GM12875 (cell line): ENCODE measurements around the gene SASH1.

Source experiments
- H3K4me3 ChIP-seq: one replicate; pipeline ENCODE4 v1.5.1; 2011; ENCODE audit warnings: low read depth, low read length, control low read depth
- CTCF ChIP-seq: IDR thresholded peaks from 2 replicates; pipeline ENCODE4 v1.5.1; 2011; ENCODE audit warnings: low read depth, mild to moderate bottlenecking, control low read depth, inconsistent platforms, low read length, moderate library complexity, borderline replicate concordance; ENCODE audit not compliant: insufficient read depth

Gene SASH1

GRCh38 chr6:148524471-148524882, 181.8 kb downstream of the SASH1 start:
- no peak for TF ChIP-seq CTCF
- H3K4me3 ChIP-seq: no peak overlapping the region

GRCh38 chr6:148524976-148525375, 182.3 kb downstream of the SASH1 start:
- no peak overlapping the region for H3K4me3 ChIP-seq
- TF ChIP-seq CTCF: no peak

GRCh38 chr6:148525453-148525852, 182.8 kb downstream of the SASH1 start:
- no peak overlapping the region for H3K4me3 ChIP-seq
- TF ChIP-seq CTCF: no peak

- TF ChIP-seq CTCF: no peak
- H3K4me3 ChIP-seq: no peak overlapping the region
Observed at GRCh38 chr6:148526145-148526544, 183.5 kb downstream of the SASH1 start.

- H3K4me3 ChIP-seq: no peak overlapping the region
- no peak for TF ChIP-seq CTCF
Observed at GRCh38 chr6:148528292-148528691, 185.7 kb downstream of the SASH1 start.

GRCh38 chr6:148529010-148529409, 186.4 kb downstream of the SASH1 start:
- TF ChIP-seq CTCF: no peak
- no peak overlapping the region for H3K4me3 ChIP-seq

- TF ChIP-seq CTCF: no peak
- no peak overlapping the region for H3K4me3 ChIP-seq
Observed at GRCh38 chr6:148530394-148530953, 187.8 kb downstream of the SASH1 start.
